GM19043 (cell line): Measurements from ENCODE around the gene LRRC73.
"Not testable (repeated sequence)": the region's sequence is repeated elsewhere in the genome, so short reads cannot be mapped to it uniquely, and the experiment has no call there.

Experiments
- ATAC-seq: cut with Tn5 transposase; IDR thresholded peaks from one replicate; pipeline ENCODE4 v1.9.1; 2021; ENCODE audit warnings: low read depth; ENCODE audit not compliant: unreplicated experiment

Gene LRRC73

DNA sequence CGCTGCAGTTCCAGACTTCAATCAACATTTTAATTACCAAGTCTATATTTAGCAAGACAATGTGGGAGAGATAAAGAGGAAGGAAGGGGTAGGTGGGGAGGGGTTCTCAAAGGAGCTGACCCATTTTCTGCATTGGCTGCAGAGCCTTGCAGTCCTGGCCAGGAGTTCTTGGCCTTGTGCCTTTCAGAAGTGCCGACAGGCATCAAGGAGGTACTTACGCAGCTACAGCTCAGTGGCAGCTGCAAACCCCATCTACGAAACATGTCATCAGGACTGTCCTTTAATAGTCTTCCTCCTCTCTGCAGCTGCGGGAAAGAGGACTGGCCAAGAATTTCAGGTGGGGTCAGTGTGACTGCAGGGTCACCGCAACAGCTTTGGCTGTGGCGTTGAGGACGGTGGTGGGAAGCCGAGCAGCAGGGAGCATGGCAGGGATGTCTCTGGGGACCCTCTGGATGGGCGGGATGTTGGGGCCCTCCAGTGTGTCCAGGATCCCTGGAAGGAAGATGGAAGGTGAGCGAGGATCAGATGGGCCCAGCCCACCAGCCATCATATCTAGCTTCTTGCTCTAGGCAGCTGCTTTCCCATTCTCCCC is 1.8 kb upstream of the LRRC73 start:
- ATAC-seq = no peak

DNA sequence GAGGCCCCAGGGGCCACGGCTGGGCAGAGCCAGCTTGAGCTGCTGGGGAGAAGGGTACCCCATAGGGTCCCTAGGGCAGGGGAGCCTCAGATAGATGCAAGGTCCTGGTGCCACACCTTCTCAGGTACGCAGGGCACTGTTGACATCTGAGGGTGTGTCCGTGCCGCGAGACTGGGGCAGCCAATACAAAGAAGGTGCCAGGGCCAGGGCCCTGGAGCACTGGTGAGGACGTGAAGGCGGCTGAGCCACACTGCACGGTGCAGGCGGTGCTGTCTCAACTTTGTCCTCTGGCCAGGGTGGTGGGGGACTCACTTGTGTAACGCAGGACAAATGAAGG is 649 bp upstream of the LRRC73 start:
- no peak for ATAC-seq

DNA sequence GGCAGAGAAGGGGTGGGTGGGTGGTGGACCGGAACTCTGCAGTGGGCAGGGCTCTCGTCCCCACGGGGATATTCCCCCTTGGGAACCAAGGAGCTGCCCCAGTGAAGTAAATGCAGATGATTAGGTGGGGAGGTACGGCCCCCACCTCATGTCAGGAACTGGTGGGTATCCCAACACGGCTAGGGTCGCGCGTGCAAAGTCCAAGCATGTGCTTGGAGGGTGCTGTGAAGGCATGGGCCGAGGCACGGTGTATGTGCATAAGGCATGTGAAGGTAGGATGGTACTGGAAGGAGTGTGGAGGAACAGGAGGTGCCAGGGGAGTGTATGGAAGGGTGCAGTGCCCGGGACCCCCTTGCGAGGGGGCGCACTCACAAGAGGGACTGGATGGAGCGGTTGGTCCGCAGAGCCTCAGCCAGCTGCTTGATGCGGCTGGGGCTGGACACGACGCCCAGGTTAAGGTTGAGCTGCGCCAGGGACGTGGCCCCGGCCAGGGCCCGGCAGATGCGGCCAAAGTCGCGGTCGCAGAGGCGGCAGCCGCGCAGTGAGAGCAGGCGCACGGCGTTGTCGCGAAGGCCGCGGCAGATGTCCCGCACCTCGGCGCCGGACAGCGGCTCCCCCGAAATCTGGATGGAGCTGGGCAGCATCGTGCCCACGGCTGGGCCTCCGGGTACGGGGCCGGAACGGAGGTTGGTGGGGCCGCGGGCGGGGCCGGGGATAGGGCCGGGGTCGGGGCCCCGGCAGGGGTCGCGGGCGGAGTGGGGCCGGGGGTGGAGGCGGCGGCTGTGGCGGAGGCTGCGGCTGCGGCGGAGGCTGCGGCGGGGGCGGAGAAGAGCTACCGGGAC is 783 bp downstream of the LRRC73 start:
- ATAC-seq = no peak

DNA sequence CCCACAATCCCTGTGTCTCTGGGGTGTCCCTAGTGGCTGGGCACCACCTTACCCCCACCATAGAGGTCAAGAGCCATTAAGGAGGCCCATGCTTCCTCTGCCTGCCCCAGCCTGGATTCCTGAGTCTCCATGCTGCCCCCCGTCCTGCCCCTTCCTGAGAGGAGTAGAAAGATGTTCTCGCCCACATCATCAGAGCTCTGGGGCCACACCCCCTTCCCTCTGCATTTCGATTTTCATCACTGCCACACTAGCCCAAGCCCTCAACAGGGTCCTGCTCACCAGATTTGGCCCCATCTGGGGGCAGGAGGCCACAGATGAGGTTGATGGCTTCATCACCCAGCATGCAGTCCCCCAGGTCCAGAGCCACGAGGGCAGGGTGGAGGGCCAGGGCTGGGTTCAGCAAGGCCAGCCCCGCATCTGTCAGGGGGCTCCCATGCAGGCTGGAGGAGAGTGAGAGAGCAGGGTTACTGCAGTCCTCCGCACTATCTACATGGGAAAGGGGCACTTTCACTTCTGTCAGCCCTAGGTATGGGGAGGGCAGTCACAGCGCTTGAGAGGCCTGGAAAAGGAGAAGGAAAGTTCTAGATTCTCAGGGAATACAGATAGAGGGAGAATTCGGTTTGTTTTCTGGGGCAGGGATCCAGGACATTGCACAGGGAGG is 1.5 kb downstream of the LRRC73 start:
- no peak for ATAC-seq

DNA sequence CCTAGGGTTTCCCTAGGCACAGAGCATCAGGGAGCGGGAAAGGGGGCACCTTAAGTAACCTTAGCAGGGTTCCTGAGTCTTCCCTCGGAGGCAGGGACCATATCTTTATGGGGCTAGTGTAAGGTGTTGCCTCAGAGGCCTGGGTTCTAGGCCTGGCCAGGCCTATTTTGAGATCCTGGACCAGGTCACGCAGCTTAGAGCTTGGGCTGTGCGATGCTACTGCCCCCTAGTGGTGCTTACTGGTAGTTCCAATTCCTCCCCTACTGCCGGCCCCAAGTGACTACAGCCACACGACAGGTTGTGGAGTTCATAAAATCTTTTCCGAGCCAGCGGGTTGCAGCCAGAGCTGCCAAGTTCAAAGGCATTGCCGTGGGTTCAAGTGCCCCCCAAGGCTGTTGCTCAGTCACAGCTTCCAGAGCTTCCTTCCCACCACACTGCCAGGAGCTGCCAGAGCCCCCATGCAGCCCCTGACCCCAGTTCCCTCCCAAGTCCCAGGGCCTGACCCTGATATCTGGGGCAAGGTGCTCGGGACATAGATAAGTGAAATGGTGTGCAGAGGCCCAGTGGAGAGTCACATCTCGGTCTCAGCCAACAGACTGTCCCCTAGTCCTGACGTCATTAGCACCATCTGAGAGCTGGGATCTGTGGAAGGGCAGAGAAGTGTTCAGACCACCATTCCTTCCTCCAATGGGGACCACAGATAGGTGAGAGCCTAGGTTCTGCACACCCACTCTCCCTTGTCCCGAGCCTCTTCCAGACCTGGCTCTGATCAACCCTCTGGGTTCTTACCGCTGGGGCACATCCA is 3.3 kb downstream of the LRRC73 start:
- no peak for ATAC-seq

DNA sequence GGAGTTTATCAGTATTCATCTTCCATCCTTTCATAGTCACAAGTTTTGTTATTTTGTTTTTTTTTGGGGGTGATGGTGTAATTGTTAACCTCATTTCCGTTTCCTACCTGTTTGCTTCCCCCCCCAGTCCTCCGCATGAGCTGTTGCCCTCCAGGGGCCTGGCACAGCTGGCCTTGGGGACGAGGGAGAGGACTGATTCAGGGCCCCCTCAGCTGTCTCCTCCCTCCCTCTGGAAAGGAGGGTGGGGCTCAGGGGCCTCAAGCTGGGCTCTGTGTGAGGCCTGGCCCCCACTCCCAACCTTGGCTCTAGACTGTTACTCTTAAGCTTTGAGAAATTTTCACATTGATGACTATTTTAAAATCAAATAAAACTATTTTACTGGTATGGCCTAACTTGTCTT is 4.0 kb downstream of the LRRC73 start:
- ATAC-seq = no peak

DNA sequence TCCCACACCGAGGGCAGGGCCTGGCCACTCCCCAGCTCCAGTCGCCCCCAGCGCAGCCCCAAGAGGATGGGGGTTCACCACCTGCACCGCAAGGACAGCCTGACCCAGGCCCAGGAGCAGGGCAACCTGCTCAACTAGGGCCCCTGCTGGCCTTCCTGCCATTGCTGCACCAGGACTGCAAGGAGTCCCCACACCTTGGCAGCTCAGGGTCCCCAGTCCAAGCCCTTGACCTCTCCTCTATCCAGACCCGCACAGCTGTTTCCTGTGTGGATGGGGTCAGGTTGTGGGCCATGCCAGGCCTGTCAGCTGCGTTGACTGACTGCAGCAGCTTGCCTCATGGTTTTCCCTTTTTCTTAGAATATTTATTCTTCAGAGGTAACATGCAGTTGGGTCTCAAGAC is 4.4 kb downstream of the LRRC73 start:
- no peak for ATAC-seq

DNA sequence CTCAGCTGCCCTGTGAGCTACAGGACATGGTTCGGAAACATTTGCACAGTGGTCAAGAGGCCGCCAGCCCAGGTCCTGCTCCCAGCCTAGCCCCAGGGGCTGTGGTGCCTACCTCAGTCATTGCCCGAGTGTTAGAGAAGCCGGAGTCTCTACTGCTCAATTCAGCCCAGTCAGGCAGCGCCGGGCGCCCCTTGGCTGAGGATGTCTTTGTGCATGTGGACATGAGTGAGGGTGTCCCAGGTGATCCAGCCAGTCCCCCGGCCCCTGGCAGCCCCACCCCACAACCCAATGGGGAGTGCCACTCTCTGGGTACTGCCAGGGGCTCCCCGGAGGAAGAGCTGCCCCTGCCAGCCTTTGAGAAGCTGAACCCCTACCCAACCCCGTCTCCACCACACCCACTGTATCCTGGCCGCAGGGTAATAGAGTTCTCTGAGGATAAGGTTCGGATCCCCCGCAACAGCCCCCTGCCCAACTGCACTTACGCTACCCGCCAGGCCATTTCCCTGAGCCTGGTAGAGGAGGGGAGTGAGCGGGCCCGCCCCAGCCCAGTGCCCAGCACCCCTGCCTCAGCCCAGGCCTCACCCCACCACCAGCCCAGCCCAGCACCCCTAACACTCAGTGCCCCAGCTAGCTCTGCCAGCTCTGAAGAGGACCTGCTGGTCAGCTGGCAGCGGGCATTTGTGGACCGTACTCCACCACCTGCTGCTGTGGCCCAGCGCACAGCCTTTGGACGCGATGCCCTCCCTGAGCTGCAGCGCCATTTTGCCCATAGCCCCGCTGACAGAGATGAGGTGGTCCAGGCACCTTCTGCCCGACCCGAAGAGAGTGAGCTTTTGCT is 5.2 kb downstream of the LRRC73 start:
- ATAC-seq = no peak

DNA sequence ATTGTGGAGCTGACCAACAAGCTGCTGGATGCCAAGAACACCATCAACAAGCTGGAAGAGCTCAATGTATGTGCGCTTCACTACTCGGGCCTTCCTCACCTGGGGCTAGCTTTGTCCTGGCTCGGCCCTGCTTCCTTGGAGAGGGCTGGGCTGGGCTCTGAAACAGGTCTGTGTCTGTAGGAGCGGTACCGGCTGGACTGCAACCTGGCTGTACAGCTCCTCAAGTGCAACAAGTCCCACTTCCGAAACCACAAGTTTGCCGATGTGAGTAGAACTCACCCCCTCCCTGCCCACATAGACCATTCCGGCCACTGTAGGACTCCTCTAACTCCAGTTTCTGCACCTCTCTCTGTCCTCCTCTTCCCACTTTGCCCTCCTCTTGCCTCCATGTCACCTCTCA is 6.7 kb downstream of the LRRC73 start:
- ATAC-seq = no peak

DNA sequence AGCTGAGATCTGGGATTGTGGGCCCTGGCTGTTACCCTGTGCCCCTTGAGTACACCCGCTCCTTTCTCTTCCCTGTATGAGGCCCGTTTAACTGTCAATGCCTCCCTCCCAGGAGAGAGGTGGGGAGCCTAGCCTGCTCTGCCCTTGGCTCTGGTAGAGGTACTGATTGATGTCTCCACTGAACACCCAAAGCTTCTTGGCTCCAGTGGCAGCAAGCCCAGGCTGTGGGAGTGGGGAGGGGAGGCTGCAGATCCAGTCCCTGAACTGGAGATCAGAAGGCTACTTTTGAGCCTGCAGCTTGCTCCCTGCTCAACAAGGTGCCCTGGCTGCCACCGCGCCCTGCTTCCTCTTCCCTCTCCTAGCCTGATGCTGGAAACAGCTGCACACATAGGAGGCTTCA is 7.5 kb downstream of the LRRC73 start:
- ATAC-seq = no peak

DNA sequence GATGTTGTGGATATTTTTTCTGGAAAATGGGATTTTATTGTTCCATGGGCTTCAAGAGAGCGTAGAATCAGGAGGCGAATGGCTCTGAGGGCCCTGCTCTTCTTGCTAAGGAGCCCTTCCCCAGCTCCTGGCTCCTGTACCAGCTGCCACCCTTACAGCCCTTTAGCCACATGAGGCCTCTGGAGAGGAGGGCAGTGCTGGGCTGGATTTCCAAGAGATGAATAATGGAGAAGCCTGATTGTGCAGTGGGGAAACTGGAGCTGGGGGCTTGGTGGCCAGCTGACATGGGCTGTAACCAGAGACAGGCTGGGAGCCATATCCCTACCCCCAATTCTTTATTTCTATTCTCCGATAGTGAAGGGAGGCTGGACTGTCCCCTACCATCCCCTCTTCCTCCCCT is 9.2 kb downstream of the LRRC73 start:
- no peak for ATAC-seq

DNA sequence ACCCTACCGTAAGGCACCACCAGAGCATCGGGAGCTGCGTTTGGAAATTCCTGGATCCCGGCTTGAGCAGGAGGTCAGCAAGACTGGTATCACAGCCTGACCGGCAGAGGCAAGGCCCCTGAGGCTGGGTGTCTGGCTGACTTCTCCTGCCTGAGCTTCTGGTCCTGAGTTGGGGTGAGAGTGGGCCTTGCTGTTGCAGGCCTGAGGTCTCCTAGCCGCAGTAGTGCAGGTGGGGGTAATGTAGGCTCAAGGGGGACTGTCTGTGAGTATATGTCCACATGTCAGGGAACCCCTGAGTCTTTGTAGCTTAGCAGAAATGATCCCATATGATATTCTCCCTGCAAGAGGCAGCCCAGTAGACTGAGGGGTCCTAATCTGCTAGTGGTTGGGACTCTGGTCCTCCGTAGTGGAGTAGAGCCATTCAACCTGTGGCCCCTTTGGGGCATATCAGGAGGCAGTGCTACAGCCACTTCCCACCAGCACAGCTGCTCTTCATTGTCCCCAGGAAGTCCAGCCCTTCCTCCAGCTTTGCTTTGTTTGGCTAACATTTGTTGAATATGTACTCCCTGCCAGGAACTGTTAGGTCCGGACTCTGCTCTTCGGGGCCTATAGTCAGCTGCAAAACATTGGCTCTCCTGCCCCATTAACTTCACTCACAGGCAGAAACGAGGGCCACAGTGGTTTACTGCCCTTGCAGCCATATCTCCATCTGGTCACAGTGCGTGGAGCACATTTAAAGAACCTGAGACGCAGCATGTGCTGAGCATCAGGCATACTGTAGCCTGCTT is 10.9 kb downstream of the LRRC73 start:
- no peak for ATAC-seq

DNA sequence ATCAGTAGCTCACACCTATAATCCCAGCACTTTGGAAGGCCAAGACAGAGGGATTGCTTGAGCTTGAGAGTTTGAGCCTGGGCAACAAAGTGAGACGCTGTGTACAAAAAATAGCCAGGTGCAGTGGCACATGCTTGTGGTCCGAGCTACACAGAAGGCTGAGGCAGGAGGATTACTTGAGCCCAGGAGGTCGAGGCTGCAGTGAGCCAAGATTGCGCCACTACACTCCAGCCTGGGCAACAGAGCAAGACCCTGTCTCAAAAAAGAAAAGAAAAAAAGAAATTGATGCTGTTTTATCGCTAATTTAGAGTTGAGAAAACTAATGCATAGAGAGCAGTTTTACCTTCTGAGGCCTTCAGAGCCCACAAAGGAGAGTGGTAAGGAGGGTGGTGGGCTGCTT is 11.9 kb downstream of the LRRC73 start:
- ATAC-seq = not testable (repeated sequence)

DNA sequence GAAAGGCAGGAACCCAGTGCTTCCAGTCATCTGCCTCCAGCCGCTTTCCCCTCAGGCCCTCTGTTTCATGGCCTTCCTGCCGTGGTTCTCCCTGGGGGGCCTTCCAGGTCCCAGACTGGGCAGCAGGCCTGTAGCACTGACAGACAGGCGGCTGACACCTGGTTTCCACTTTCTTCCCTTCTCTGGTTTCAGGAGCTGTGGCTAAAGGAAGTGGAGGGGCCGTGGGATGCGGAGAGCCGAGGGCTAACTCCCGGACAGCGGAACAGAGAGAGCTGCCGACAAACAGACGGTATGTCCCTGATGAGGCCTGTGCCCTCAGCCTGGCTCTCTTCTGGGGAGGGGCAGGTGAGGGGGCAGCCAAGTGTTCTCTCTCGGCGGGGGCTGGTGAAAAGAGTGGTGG is 12.5 kb downstream of the LRRC73 start:
- ATAC-seq = no peak

DNA sequence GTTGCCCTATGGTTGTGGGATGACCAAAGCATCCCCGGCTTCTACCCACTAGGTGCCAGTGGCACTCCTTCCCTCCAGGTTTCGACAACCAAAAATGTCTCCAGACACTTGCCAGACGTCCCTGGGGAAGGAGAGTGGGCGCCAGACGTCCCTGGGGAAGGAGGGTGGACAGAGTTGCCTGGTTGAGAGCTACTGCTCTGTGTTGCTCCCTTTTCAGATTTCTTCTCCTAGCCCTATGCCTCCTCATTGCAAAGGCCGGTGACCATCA is 13.1 kb downstream of the LRRC73 start:
- no peak for ATAC-seq

DNA sequence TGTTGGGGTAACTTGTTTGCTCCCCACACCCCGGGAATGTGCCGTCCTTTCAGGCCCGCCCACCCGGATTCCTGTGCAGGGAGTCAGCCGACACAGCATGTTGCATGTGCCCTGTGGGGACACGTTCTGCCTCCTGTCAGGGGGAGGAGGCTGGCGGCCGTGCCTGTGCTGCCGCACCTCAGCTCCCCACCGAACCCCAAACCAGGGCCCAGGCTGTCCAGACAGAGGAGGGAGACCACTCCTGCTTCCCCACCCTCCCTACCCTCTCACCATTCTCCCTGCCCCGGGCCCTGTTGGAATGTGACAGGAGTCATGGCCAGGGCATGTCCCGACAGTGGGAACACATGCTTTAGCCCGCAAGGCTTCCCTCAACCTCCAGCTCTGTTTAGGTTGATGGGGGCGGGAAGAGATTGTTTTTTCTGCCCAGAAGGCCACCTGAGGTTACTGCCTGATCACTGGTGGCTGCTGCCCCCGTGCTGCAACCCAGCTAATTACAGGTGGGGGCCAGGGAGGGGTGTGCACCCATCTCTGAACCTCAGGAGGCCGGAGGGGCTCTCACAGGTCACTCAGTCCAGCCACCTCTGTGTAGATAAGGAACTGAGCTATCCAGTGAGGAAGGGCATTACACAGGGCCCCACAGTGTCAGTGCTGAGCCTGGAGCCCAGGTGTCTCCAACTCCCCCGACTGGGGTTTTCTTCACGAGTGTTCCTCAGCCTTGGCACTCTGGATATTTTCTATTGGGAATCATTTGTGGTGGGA is 13.6 kb downstream of the LRRC73 start:
- no peak for ATAC-seq

DNA sequence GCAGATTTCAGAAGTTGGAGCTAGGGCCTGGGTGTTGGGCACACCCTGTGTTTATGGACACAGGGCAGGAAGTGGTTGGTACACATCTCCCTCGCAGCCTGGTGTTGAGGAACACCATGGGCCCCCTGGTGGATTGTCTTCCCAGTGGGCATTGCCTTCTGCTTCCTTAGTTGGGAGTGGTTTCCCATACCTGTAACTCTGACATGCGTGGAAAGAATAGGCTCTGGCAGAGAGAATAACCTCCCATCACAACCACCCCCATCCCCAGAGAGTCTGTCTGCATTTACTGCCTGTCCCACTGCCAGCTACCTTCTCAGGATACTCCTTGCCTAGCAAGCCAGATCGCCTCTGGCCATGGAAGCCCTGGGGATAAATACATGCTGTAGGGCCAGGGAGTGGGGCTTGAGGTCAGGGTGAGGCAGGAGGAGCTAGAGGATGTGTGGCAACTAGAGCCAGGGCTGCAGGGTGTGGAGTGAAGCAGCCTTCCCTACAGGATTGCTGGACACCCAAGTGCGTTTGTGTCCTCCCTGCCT is 14.7 kb downstream of the LRRC73 start:
- ATAC-seq = no peak

DNA sequence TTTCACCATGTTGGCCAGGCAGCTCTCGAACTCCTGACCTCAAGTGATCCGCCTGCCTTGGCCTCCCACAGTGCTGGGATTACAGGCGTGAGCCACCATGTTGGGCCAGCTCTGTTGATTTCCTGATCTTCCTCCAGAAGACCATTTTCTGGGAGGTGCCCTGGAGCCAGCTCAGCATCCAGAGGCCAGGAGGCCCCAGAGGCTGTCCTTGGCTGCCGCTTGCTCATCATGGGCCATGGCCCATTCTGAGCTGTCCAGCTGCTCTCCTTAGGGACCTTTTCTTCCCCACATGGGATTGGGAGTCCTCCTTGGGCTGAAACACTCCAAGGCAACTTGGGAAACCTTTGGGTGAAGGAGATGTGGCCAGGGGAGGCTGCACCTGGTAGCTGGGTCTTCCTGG is 15.4 kb downstream of the LRRC73 start:
- ATAC-seq = no peak

DNA sequence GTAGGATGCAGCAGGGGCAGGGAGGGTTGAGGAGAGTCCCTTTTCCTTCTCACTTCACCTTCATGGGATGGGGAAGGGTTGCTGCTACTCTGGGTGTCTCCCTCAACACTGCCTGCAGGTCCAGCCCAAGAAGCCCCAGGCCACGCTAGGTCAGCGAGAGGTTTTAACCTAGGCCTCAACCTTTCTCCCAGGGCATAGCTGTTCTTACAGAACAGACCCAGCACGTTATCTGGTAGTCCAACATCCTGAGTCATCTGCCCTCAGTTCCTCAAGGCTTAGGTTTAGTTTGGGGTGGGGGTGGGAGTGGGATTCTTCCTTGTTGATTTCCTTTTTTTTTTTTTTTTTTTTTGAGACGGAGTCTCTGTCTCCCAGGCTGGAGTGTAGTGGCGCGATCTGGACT is 15.8 kb downstream of the LRRC73 start:
- ATAC-seq = no peak
